Measurements from ENCODE around the gene BTRC.

DNA sequence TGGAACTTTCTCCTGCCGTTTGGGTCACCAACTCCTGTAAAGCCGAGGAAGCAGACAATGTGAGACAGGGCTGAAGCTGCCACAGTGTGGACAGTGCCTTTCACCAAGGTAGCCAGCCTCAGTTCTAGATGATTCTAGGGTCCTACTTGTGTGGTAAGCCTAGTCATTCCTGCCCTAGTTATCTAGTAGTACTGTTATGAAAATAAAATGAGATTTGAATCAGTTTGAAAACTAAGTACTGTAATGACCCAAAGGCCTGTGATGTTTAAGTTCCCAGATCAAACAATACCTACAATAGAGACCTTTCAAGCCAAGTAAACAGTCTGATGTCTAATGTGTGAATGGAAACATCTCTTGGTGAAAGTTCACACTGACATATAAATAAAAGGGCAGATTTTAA is 197.0 kb downstream of the BTRC start:
- TF ChIP-seq, protein P1, sequence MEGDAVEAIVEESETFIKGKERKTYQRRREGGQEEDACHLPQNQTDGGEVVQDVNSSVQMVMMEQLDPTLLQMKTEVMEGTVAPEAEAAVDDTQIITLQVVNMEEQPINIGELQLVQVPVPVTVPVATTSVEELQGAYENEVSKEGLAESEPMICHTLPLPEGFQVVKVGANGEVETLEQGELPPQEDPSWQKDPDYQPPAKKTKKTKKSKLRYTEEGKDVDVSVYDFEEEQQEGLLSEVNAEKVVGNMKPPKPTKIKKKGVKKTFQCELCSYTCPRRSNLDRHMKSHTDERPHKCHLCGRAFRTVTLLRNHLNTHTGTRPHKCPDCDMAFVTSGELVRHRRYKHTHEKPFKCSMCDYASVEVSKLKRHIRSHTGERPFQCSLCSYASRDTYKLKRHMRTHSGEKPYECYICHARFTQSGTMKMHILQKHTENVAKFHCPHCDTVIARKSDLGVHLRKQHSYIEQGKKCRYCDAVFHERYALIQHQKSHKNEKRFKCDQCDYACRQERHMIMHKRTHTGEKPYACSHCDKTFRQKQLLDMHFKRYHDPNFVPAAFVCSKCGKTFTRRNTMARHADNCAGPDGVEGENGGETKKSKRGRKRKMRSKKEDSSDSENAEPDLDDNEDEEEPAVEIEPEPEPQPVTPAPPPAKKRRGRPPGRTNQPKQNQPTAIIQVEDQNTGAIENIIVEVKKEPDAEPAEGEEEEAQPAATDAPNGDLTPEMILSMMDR (IDR thresholded peaks at IDR 0.05), result no peak
- TF ChIP-seq EP300 (IDR thresholded peaks at IDR 0.05) (no peak), POLR2AphosphoS5 (IDR thresholded peaks at IDR 0.05) (no peak), POLR2A (IDR thresholded peaks at IDR 0.05) (no peak)

All from stomach (tissue), 4 donors.